HepG2 (cell line): ENCODE data around the gene MED20. TPM values are rescaled to one million over a fixed set of nuclear protein-coding genes. Genes with fewer than 3 reads are reported as not detected.
A peak's percentile ranks its signal among the peaks of the same experiment; 100 is the strongest.

ENCODE experiments used
- ATAC-seq: fragments of 200-7000 bp; cut with Tn5 transposase; 3 replicates; pipeline ENCODE4 v1.9.1; 2020; ENCODE audit warnings: mild to moderate bottlenecking, moderate library complexity
- BruUV-seq: library from RNA; stranded (reverse); fragments of 400-500 nt; replicated peaks from 2 replicates; lab custom pipeline; 2021; lab: Mats Ljungman, UMichigan
- CTCF ChIA-PET: fragments of 300-600 bp; formaldehyde crosslinking; extraction: SDS; loops from one replicate; lab custom pipeline; 2021; ENCODE audit warnings: low total read pairs, inconsistent platforms, low intra/inter-chr PET ratio; lab: Yijun Ruan, JAX
- POLR2A ChIA-PET: fragments of 350-600 bp; sonication (Branson Sonifier 250); formaldehyde crosslinking; loops from one replicate; lab custom pipeline; 2020; ENCODE audit warnings: antibody characterized with exemption, inconsistent platforms; lab: Yijun Ruan, JAX
- DNase-seq: peaks from one replicate; pipeline ENCODE4 v3.0.0-alpha.2; 2015; ENCODE audit warnings: low spot score
- FAIRE-seq: peaks from 3 replicates; lab custom pipeline; 2011; peaks lifted over from hg19 to GRCh38; lab: Jason Lieb, UNC
- H2AFZ ChIP-seq: one replicate; pipeline ENCODE4 v1.6.1; 2011; ENCODE audit warnings: low read length, inconsistent platforms
- H3K27ac ChIP-seq: fragments of 300-600 bp; 3 replicates; pipeline ENCODE4 v1.8.0; 2011; ENCODE audit warnings: mixed run types, mild to moderate bottlenecking, mixed read lengths, low read length, inconsistent platforms; ENCODE audit not compliant: insufficient read depth; ENCODE audit errors: extremely low read length
- H3K27me3 ChIP-seq, 2 experiments: fragments of 200-600 bp in 1 of 2; 2 replicates in 1 of 2; 3 replicates in 1 of 2; pipeline versions ENCODE4 v1.6.0 to v1.8.0; 2011; ENCODE audit warnings: low read length in 2 of 2, mild to moderate bottlenecking in 2 of 2, moderate library complexity in 2 of 2, inconsistent platforms in 1 of 2; ENCODE audit not compliant: insufficient read depth in 2 of 2, control insufficient read depth in 1 of 2
- H3K36me3 ChIP-seq, 2 experiments: fragments of 200-600 bp in 1 of 2; replicated peaks in 1 of 2; 2 replicates in 1 of 2; 3 replicates in 1 of 2; pipeline versions ENCODE4 v1.5.1 to v1.8.0; 2011; ENCODE audit warnings: low read length in 2 of 2, inconsistent platforms in 1 of 2; ENCODE audit not compliant: insufficient read depth in 2 of 2, control insufficient read depth in 1 of 2
- H3K4me1 ChIP-seq: 2 replicates; pipeline ENCODE4 v1.5.1; 2012; ENCODE audit warnings: low read length, inconsistent platforms; ENCODE audit not compliant: insufficient read depth
- H3K4me2 ChIP-seq: 2 replicates; pipeline ENCODE4 v1.6.0; 2011; ENCODE audit warnings: low read depth, low read length, inconsistent platforms
- H3K4me3 ChIP-seq, 3 experiments: fragments of 200-600 bp in 1 of 3; sonication (generic), shearing (Covaris generic) in 1 of 3; replicated peaks in 1 of 3; 2 replicates each; pipeline ENCODE4 v1.5.1; 2011 to 2016; ENCODE audit warnings: low read length in 3 of 3, inconsistent platforms in 2 of 3, low read depth in 2 of 3, mild to moderate bottlenecking in 2 of 3, control low read depth in 1 of 3, mixed read lengths in 1 of 3; ENCODE audit not compliant: insufficient read depth in 1 of 3
- H3K79me2 ChIP-seq: one replicate; pipeline ENCODE4 v1.6.1; 2011; ENCODE audit warnings: low read length, inconsistent platforms; ENCODE audit not compliant: insufficient read depth
- H3K9ac ChIP-seq: 2 replicates; pipeline ENCODE4 v1.6.0; 2011; ENCODE audit warnings: mild to moderate bottlenecking, low read depth, low read length, inconsistent platforms; ENCODE audit not compliant: insufficient read depth
- H3K9me3 ChIP-seq: 2 replicates; pipeline ENCODE4 v1.5.1; 2012; ENCODE audit warnings: mild to moderate bottlenecking, low read length
- H4K20me1 ChIP-seq: 2 replicates; pipeline ENCODE4 v1.6.0; 2011; ENCODE audit warnings: inconsistent platforms, mild to moderate bottlenecking, low read length, moderate library complexity; ENCODE audit not compliant: insufficient read depth
- CENPBD1 ChIP-seq: sonication (generic); formaldehyde crosslinking; IDR thresholded peaks from 2 replicates; pipeline ENCODE4 v1.8.0; 2022; ENCODE audit warnings: missing genetic modification reagents, low read depth, mild to moderate bottlenecking, borderline replicate concordance
- ELF4 ChIP-seq: sonication (generic); formaldehyde crosslinking; IDR thresholded peaks from 2 replicates; pipeline ENCODE4 v1.5.0; 2020; ENCODE audit warnings: missing genetic modification reagents, mild to moderate bottlenecking, moderate library complexity, borderline replicate concordance
- FOSL1 ChIP-seq: sonication (generic); formaldehyde crosslinking; IDR thresholded peaks from 2 replicates; pipeline ENCODE4 v1.9.0; 2021; ENCODE audit warnings: missing genetic modification reagents, borderline replicate concordance
- GATAD2A ChIP-seq: IDR thresholded peaks from 2 replicates; pipeline ENCODE4 v1.6.1; 2016
- MAFK ChIP-seq, 2 experiments: IDR thresholded peaks in 1 of 2; conservative IDR thresholded peaks in 1 of 2; 2 replicates each; pipeline ENCODE4 v1.6.1; 2011; ENCODE audit warnings: improper control_type of control experiment in 2 of 2, low read length in 2 of 2
- NFIC ChIP-seq: IDR thresholded peaks from 2 replicates; pipeline ENCODE4 v1.6.1; 2012; ENCODE audit warnings: mild to moderate bottlenecking, low read length, inconsistent platforms
- PAWR ChIP-seq: sonication (generic); formaldehyde crosslinking; IDR thresholded peaks from 2 replicates; pipeline ENCODE4 v1.4.0; 2020; ENCODE audit warnings: missing genetic modification reagents, mild to moderate bottlenecking, borderline replicate concordance
- PLRG1 ChIP-seq: fragments of 450-650 bp; conservative IDR thresholded peaks from 2 replicates; pipeline ENCODE4 v1.6.1; 2016
- RBAK ChIP-seq: sonication (generic); formaldehyde crosslinking; IDR thresholded peaks from 2 replicates; pipeline ENCODE4 v1.5.1; 2020; ENCODE audit warnings: mild to moderate bottlenecking, missing genetic modification reagents
- RERE ChIP-seq: IDR thresholded peaks from 2 replicates; pipeline ENCODE4 v1.6.1; 2016; ENCODE audit warnings: low read depth, missing genetic modification reagents, missing compliant biosample characterization
- SP140L ChIP-seq: sonication (generic); formaldehyde crosslinking; IDR thresholded peaks from 2 replicates; pipeline ENCODE4 v1.4.0; 2020; ENCODE audit warnings: missing genetic modification reagents, borderline replicate concordance
- TMF1 ChIP-seq: sonication (generic); formaldehyde crosslinking; IDR thresholded peaks from 2 replicates; pipeline ENCODE4 v1.8.1; 2022; ENCODE audit warnings: low read depth, missing genetic modification reagents
- ZNF121 ChIP-seq: sonication (generic); formaldehyde crosslinking; IDR thresholded peaks from 2 replicates; pipeline ENCODE4 v1.5.0; 2020; ENCODE audit warnings: mild to moderate bottlenecking, missing genetic modification reagents
- ZNF337 ChIP-seq: sonication (generic); formaldehyde crosslinking; IDR thresholded peaks from 2 replicates; pipeline ENCODE4 v1.5.1; 2020; ENCODE audit warnings: missing genetic modification reagents, low read depth, mild to moderate bottlenecking, borderline replicate concordance
- ZNF549 ChIP-seq: sonication (generic); formaldehyde crosslinking; IDR thresholded peaks from 2 replicates; pipeline ENCODE4 v1.5.0; 2020; ENCODE audit warnings: missing genetic modification reagents
- ZNF563 ChIP-seq: sonication (generic); formaldehyde crosslinking; IDR thresholded peaks from 2 replicates; pipeline ENCODE4 v1.8.0; 2022; ENCODE audit warnings: mild to moderate bottlenecking, moderate library complexity, missing genetic modification reagents
- ZNF761 ChIP-seq: sonication (generic); formaldehyde crosslinking; conservative IDR thresholded peaks from 2 replicates; pipeline ENCODE4 v1.4.0; 2020; ENCODE audit warnings: mild to moderate bottlenecking, missing genetic modification reagents
- WGBS: methylation state at CpG from one replicate; pipeline ENCODE4 v1.1.6; 2017; ENCODE audit warnings: low lambda C conversion rate; 5-methylcytosine and 5-hydroxymethylcytosine counted together
- in situ Hi-C: cut with HindIII; loops from 2 replicates; pipeline ENCODE4 v1.10.0; 2017; ENCODE audit warnings: low pct_unique_long_range_greater_than_20kb; ENCODE audit not compliant: extremely low pct_ligation_motif_present
- intact Hi-C: fragments of 100-400 bp; cut with micrococcal nuclease; formaldehyde crosslinking; loops from one replicate; pipeline ENCODE4 v1.10.0; 2022; ENCODE audit not compliant: unreplicated experiment
- polyA plus RNA-seq, 8 experiments: library from polyadenylated mRNA; depleted of rRNA in 3 of 8; stranded (reverse) in 7 of 8; unstranded in 1 of 8; fragments of >200 nt; fragmentation: Illumina TruSeq in 4 of 8; extraction: Trizol in 4 of 8; gene quantifications; 2 replicates each; pipeline versions ENCODE4 v1.2.1 to v1.2.3, GENCODE V29; 2011 to 2016; ENCODE audit warnings: low read depth in 4 of 8, missing spikeins in 1 of 8, mixed read lengths in 1 of 8; ENCODE audit not compliant: insufficient read depth in 1 of 8
- total RNA-seq, 5 experiments: library from RNA; depleted of rRNA; stranded (reverse); fragments of >200 nt; fragmentation: Illumina TruSeq; extraction: Trizol; gene quantifications; 2 replicates each; pipeline ENCODE4 v1.2.3, GENCODE V29; 2016; ENCODE audit warnings: low read depth in 1 of 5

The MED20 gene
- total and polyA plus RNA-seq, 2 of the 13 experiments (the other 11 are each of a cell fraction or from before 2014, with no cell fraction given): 28.1 to 41.1 TPM

- intact Hi-C loops (loop anchor here (2.0 to 5.0 kb wide), 2 partner anchors 27 to 158 kb away; partner anchors contain the start of gene PRICKLE4), in situ Hi-C loops (loop anchor here (5.0 kb wide), 1 partner anchor 102 kb away; no protein-coding TSS in a partner anchor)
- Histone ChIP-seq H3K9me3 (no peaks in the 10 kb centered on the region), H3K36me3 (peaks cover 0 to 3% of the 10 kb centered on the region in 2 experiments; a peak in 1 of 5 replicates), H3K27ac (no peak overlapping the region), H3K27me3 (no peaks in the 10 kb centered on the region), H3K4me3 (peak overlapping the region; percentile 74 to 91 (median 75); a peak in 5 of 6 replicates), H3K4me1 (peaks cover 39% of the 10 kb centered on the region), H3K9ac (0 out of 2 replicates have a peak overlapping the region, but pooled peaks have one; percentile 48), H3K79me2 (no peaks in the 10 kb centered on the region), H2AFZ (no peak overlapping the region), H3K4me2 (peak overlapping the region; percentile 98), H4K20me1 (peaks cover 7% of the 10 kb centered on the region; the same call in 1 of the 2 replicates)
- FAIRE-seq (no peak), DNase-seq (no peak), ATAC-seq (no peak)
- no TSS peak for BruUV-seq
- WGBS: 84% methylated on average over 27 of the region's 27 CpGs
- ChIA-PET POLR2A (interaction anchor here (1.4 kb wide), 1 partner anchor 19 kb away, joined by 5 read pairs; the partner anchor contains the start of genes BYSL and MED20), CTCF (interaction anchor here (1.6 kb wide), 1 partner anchor 104 kb away, joined by 5 read pairs; no protein-coding TSS in a partner anchor)
- TF ChIP-seq ZNF121 (CRISPR knock-in tag): no peak
- TF ChIP-seq MAFK (conservative IDR thresholded peaks at IDR 0.05 in 1 of 2, IDR thresholded peaks at IDR 0.05 in 1 of 2; ENCODE audit: low read length in 2 of 2): no peak
- no peak for TF ChIP-seq ZNF337
- TF ChIP-seq SP140L (CRISPR knock-in tag): no peak
- TF ChIP-seq ZNF563 (CRISPR knock-in tag): no peak
- no peak for TF ChIP-seq PAWR (CRISPR knock-in tag)
- no peak for TF ChIP-seq TMF1
- no peak for TF ChIP-seq ZNF761 (CRISPR knock-in tag)
- TF ChIP-seq ELF4 (CRISPR knock-in tag): no peak
- no peak for TF ChIP-seq ZNF549 (CRISPR knock-in tag)
- TF ChIP-seq FOSL1 (CRISPR knock-in tag): no peak
- TF ChIP-seq RBAK (CRISPR knock-in tag): no peak
- TF ChIP-seq GATAD2A (CRISPR knock-in tag): no peak
- TF ChIP-seq NFIC: no peak
- no peak for TF ChIP-seq RERE
- no peak for TF ChIP-seq PLRG1
- no peak for TF ChIP-seq CENPBD1 (CRISPR knock-in tag)
Observed at GRCh38 chr6:41939848-41940758, 19.2 kb upstream of the MED20 start.
